Fibroblast of lung (primary cell): ENCODE measurements around the gene HOOK1. TPM values are rescaled to one million over a fixed set of nuclear protein-coding genes. Genes with fewer than 3 reads are reported as not detected.
A peak's percentile ranks its signal among the peaks of the same experiment; 100 is the strongest.

Source experiments
- DNase-seq, 2 donors: peaks; one replicate each; pipeline versions ENCODE4 v3.0.0 to v3.0.0-alpha.2; 2010; ENCODE audit warnings: low read depth in 2 of 2
- H2AFZ ChIP-seq: 2 replicates; pipeline ENCODE4 v1.5.1; 2012; ENCODE audit warnings: low read length, control low read depth, inconsistent platforms
- H3K27ac ChIP-seq: 2 replicates; pipeline ENCODE4 v1.5.1; 2011; ENCODE audit warnings: low read length, control low read depth; ENCODE audit not compliant: insufficient read depth
- H3K27me3 ChIP-seq: 2 replicates; pipeline ENCODE4 v1.5.1; 2011; ENCODE audit warnings: mild to moderate bottlenecking, low read length; ENCODE audit not compliant: control insufficient read depth, insufficient read depth
- H3K36me3 ChIP-seq: 2 replicates; pipeline ENCODE4 v1.5.1; 2011; ENCODE audit warnings: low read length; ENCODE audit not compliant: control insufficient read depth, insufficient read depth
- H3K4me1 ChIP-seq: 2 replicates; pipeline ENCODE4 v1.5.1; 2011; ENCODE audit warnings: low read length; ENCODE audit not compliant: control insufficient read depth, insufficient read depth; ENCODE audit errors: extremely low read depth
- H3K4me2 ChIP-seq: 2 replicates; pipeline ENCODE4 v1.5.1; 2011; ENCODE audit warnings: low read length, control low read depth; ENCODE audit not compliant: insufficient read depth; ENCODE audit errors: extremely low read depth
- H3K4me3 ChIP-seq, 4 experiments: fragments of 200-600 bp in 1 of 4; sonication (generic) in 1 of 4; replicated peaks in 1 of 4; 2 replicates each; pipeline ENCODE4 v1.5.1; 2011 to 2016; ENCODE audit warnings: low read length in 4 of 4, low read depth in 3 of 4, mild to moderate bottlenecking in 3 of 4, control low read depth in 2 of 4, inconsistent platforms in 1 of 4, mixed read lengths in 1 of 4; ENCODE audit not compliant: insufficient read depth in 1 of 4; ENCODE audit errors: control extremely low read depth in 1 of 4
- H3K79me2 ChIP-seq: 2 replicates; pipeline ENCODE4 v1.5.1; 2012; ENCODE audit warnings: mild to moderate bottlenecking, low read length, inconsistent platforms; ENCODE audit not compliant: control insufficient read depth, insufficient read depth
- H3K9ac ChIP-seq: 2 replicates; pipeline ENCODE4 v1.5.1; 2011; ENCODE audit warnings: mild to moderate bottlenecking, low read length, control low read depth; ENCODE audit not compliant: insufficient read depth
- H3K9me3 ChIP-seq: 2 replicates; pipeline ENCODE4 v1.5.1; 2012; ENCODE audit warnings: low read depth, low read length; ENCODE audit not compliant: control insufficient read depth, insufficient read depth
- H4K20me1 ChIP-seq: 2 replicates; pipeline ENCODE4 v1.5.1; 2011; ENCODE audit warnings: low read length; ENCODE audit not compliant: control insufficient read depth, insufficient read depth; ENCODE audit errors: extremely low read depth
- EZH2 ChIP-seq: IDR thresholded peaks from 2 replicates; pipeline ENCODE4 v1.5.1; 2012; ENCODE audit warnings: low read length, control low read depth, mild to moderate bottlenecking; ENCODE audit errors: missing control alignments
- polyA minus RNA-seq: library from RNA; depleted of rRNA, polyadenylated mRNA; stranded (reverse); fragments of >200 nt; gene quantifications from 2 replicates; pipeline ENCODE4 v1.2.3, GENCODE V29; 2011; ENCODE audit warnings: low replicate concordance
- polyA plus RNA-seq, 2 donors: library from polyadenylated mRNA; depleted of rRNA in 1 of 2; stranded (reverse) in 1 of 2; unstranded in 1 of 2; fragments of >200 nt; gene quantifications; 2 replicates each; pipeline ENCODE4 v1.2.1, GENCODE V29; 2011 to 2012; ENCODE audit warnings: missing spikeins in 1 of 2
- total RNA-seq: library from RNA; depleted of rRNA; stranded (reverse); fragments of >200 nt; gene quantifications from 2 replicates; pipeline ENCODE4 v1.2.1, GENCODE V29; 2014
- TF ChIP-seq, protein P1 (sequence below), 2 donors: IDR thresholded peaks in 1 of 2; conservative IDR thresholded peaks in 1 of 2; 1 replicate in 1 of 2; 2 replicates in 1 of 2; pipeline ENCODE4 v1.5.1; 2011 to 2012; ENCODE audit warnings: low read length in 2 of 2, control low read depth in 1 of 2, inconsistent platforms in 1 of 2, low read depth in 1 of 2, mild to moderate bottlenecking in 1 of 2

HOOK1 gene
- total RNA-seq (under 0.01 TPM in 2 replicates), polyA plus RNA-seq (not detected in 2 replicates), polyA minus RNA-seq (not detected in 2 replicates)
- not detected in 2 replicates for polyA plus RNA-seq (2012)

DNA sequence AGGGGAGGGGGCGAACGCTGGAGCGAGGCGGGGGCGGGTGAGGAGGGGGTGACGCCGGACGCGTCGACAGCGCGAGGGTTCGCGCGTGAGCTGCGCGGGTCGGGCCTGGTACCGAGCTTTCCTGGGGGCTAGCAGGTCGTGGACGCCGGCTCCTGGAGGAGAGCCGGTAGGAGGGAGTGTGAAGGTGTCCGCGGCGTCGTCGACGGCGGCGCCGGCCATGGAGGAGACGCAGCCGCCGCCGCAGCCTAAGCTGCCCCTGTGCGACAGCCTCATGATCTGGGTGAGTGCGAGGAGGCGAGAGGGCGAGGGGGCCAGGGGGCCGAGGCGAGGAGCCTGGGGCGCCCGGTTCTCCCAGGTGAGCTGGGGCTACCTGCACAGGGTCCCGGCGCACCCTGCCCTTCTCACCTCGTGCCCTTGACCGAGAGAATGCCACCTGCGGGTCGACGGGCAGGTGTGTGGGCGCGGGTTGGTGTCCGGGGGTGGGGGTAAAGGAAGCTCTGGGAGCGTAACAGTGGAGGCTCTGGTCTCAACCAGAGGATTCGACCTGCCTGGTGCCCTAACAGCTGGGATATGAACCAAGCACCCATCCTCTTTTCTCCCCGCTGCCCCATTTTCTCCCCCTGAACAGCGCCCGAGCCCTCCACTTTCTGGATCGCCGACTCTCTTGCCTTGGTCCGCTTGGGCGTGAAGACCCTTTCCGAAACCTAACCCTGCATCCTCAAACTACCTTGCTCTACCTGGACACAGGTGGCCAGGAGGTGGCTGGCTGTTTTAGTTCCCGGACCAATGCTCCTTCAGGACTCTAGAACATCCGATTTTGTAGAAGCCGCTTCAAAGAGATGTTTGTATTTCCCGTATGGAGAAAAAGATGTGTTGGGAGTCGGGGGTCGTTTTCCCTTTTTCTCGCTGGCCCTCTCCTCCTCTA is at the start of gene HOOK1:
Gene HOOK1, plus strand, starts transcription at position 49 of the 925 bp plus-strand sequence. Its CDS starts 169 bp downstream, at position 218.
- Histone ChIP-seq H3K9me3 (no peaks in the 10 kb centered on the region), H3K27ac (no peak within 1 kb of the TSS), H2AFZ (no peak within 1 kb of the TSS), H3K9ac (no peak within 1 kb of the TSS), H3K79me2 (no peaks in the 10 kb centered on the region), H3K27me3 (peaks cover 24% of the 10 kb centered on the region), H4K20me1 (no peaks in the 10 kb centered on the region), H3K36me3 (no peaks in the 10 kb centered on the region), H3K4me3 (no peak within 1 kb of the TSS), H3K4me2 (no peak within 1 kb of the TSS), H3K4me1 (no peaks in the 10 kb centered on the region)
- no peak for DNase-seq
- peak; percentile 67 for TF ChIP-seq EZH2
- TF ChIP-seq, protein P1, sequence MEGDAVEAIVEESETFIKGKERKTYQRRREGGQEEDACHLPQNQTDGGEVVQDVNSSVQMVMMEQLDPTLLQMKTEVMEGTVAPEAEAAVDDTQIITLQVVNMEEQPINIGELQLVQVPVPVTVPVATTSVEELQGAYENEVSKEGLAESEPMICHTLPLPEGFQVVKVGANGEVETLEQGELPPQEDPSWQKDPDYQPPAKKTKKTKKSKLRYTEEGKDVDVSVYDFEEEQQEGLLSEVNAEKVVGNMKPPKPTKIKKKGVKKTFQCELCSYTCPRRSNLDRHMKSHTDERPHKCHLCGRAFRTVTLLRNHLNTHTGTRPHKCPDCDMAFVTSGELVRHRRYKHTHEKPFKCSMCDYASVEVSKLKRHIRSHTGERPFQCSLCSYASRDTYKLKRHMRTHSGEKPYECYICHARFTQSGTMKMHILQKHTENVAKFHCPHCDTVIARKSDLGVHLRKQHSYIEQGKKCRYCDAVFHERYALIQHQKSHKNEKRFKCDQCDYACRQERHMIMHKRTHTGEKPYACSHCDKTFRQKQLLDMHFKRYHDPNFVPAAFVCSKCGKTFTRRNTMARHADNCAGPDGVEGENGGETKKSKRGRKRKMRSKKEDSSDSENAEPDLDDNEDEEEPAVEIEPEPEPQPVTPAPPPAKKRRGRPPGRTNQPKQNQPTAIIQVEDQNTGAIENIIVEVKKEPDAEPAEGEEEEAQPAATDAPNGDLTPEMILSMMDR (conservative IDR thresholded peaks at IDR 0.05 in 1 of 2, IDR thresholded peaks at IDR 0.05 in 1 of 2; ENCODE audit: low read depth in 1 of 2, low read length in 2 of 2), result no peak

DNA sequence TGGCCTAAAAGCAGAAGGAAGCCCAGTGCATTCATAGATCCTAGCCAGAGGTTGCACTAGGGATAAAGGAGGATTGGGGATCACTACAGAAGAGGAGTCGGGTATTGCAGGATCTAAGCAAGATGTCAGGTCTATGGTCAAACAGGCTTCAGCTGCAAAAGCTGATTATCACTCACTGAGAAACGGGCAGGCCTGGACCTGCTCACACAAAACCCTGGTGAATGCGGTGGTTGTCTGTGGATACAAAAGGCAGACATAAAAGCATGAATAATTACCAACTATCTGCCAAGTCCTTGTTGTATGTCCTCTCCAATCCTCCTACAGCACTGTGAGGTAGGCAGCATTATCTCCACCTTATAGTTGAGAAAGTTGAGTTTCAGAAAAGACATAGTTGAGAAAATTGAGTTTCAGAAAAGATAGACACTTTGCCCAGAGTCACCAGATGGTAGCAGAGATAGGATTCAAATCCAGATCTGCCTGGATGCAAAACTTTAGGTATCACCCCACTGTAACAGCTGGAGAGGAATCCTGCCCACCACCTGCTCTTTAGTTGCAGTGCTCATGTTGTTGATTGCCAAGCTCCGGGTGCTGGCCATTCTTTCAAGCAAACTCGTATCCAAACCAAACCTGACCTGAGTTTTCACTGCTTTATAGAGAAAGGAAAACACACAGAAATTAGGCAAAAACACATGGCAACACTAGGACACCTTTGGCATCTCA is 49.6 kb upstream of the HOOK1 start:
- Histone ChIP-seq H3K27me3 (no peaks in the 10 kb centered on the region), H3K36me3 (no peaks in the 10 kb centered on the region), H2AFZ (no peak overlapping the region), H3K27ac (no peak overlapping the region), H3K4me1 (no peaks in the 10 kb centered on the region), H4K20me1 (no peaks in the 10 kb centered on the region), H3K4me3 (no peak overlapping the region), H3K9ac (no peak overlapping the region), H3K9me3 (no peaks in the 10 kb centered on the region), H3K79me2 (no peaks in the 10 kb centered on the region), H3K4me2 (no peak overlapping the region)
- no peak for TF ChIP-seq EZH2
- TF ChIP-seq, protein P1 (conservative IDR thresholded peaks at IDR 0.05 in 1 of 2, IDR thresholded peaks at IDR 0.05 in 1 of 2; ENCODE audit: low read depth in 1 of 2, low read length in 2 of 2), result no peak
- DNase-seq, result no peak

DNA sequence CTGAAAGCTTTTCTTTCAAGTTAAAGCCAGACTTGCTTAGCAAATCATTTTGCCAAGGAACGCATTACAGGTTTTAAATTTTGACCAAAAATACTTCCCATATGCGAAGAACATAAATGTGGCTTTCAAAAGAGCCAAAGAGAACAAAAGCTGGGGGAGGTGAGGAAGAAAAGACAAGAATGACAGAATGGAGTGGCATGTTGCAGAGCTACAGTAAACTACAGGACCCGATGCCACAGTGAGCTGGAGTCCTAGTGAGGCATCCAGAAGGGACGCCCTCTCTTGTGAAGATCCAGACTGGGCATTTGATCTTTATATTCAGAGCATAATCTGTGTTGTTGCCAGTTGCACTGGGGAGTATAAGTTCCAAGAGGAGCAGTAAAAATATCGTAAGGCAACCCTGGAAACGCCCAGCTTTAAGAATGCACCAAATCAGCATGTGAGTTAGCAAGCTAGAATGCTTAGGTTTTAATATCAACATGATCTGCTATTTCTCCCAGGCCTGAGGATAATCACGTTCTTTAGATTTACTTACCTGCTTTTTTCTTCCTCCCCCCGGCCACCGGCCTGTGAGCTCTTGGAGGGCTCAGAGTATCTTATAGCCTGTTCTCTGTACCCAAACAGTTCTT is 48.4 kb upstream of the HOOK1 start:
- Histone ChIP-seq H4K20me1 (no peaks in the 10 kb centered on the region), H3K9ac (no peak overlapping the region), H3K9me3 (no peaks in the 10 kb centered on the region), H3K4me3 (no peak overlapping the region), H3K36me3 (no peaks in the 10 kb centered on the region), H3K27me3 (no peaks in the 10 kb centered on the region), H3K79me2 (no peaks in the 10 kb centered on the region), H3K27ac (no peak overlapping the region), H3K4me2 (no peak overlapping the region), H2AFZ (no peak overlapping the region), H3K4me1 (no peaks in the 10 kb centered on the region)
- no peak for DNase-seq
- TF ChIP-seq EZH2, result no peak
- TF ChIP-seq, protein P1 (conservative IDR thresholded peaks at IDR 0.05 in 1 of 2, IDR thresholded peaks at IDR 0.05 in 1 of 2; ENCODE audit: low read depth in 1 of 2, low read length in 2 of 2), result no peak
